ENCODE results near the gene GRIN3A. TPM values are rescaled to one million over a fixed set of nuclear protein-coding genes. Genes with fewer than 3 reads are reported as not detected.

The GRIN3A gene
- total and polyA plus RNA-seq, 2 of the 4 experiments (the other 2 are of a cell fraction) = not detected

- BruUV-seq (replicated peaks) = no TSS peak
- intact Hi-C loops (cut with micrococcal nuclease) (no loop called here), in situ Hi-C loops (cut with MboI; ENCODE audit: low sequenced_read_pairs) (no loop called here)
Measured at GRCh38 chr9:101631892-101632291, 106.6 kb downstream of the GRIN3A start.

More at GRCh38 chr9:101631892-101632291, 106.6 kb downstream of the GRIN3A start:
- no peak overlapping the region for H2BK120ac ChIP-seq (ENCODE audit: low read depth, low read length)
- no peak overlapping the region for H3K4ac ChIP-seq (ENCODE audit: low read depth, low read length)
- no peak overlapping the region for H2AK9ac ChIP-seq (replicated peaks; ENCODE audit: low read depth, low read length, poor library complexity)
- H3K27ac ChIP-seq (ENCODE audit: insufficient read depth, low read length) = no peak overlapping the region
- no peak overlapping the region for H2BK20ac ChIP-seq (ENCODE audit: low read depth, low read length)
- H3K9me1 ChIP-seq (ENCODE audit: insufficient read depth, low read length) = no peaks in the 10 kb centered on the region
- DNase-seq (no peak), ATAC-seq (ENCODE audit: low read depth) (no peak)
- H3K9ac ChIP-seq (ENCODE audit: low read depth, low read length) = no peak overlapping the region
- H3K4me2 ChIP-seq (ENCODE audit: low read depth, low read length) = no peak overlapping the region
- H2AK5ac ChIP-seq (ENCODE audit: low read depth, low read length) = no peak overlapping the region
- no peaks in the 10 kb centered on the region for H3K36me3 ChIP-seq (ENCODE audit: control insufficient read depth, insufficient read depth, low read length)
- TF ChIP-seq, protein P1, sequence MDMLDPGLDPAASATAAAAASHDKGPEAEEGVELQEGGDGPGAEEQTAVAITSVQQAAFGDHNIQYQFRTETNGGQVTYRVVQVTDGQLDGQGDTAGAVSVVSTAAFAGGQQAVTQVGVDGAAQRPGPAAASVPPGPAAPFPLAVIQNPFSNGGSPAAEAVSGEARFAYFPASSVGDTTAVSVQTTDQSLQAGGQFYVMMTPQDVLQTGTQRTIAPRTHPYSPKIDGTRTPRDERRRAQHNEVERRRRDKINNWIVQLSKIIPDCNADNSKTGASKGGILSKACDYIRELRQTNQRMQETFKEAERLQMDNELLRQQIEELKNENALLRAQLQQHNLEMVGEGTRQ (IDR thresholded peaks at IDR 0.05; ENCODE audit: low read depth, low read length) = no peak
- no peak for TF ChIP-seq POLR2A (IDR thresholded peaks at IDR 0.05; ENCODE audit: low read depth, low read length)
- TF ChIP-seq BHLHE40 (IDR thresholded peaks at IDR 0.05; ENCODE audit: low read depth, low read length) = no peak
- TF ChIP-seq RAD21 (IDR thresholded peaks at IDR 0.05; ENCODE audit: low read length) = no peak
- TF ChIP-seq SMC3 (IDR thresholded peaks at IDR 0.05; ENCODE audit: low read depth, low read length) = no peak
- TF ChIP-seq CHD1 (IDR thresholded peaks at IDR 0.05; ENCODE audit: low read depth, low read length) = no peak
- no peak for TF ChIP-seq RFX5 (IDR thresholded peaks at IDR 0.05; ENCODE audit: low read depth, low read length)
- TF ChIP-seq RCOR1 (IDR thresholded peaks at IDR 0.05; ENCODE audit: insufficient replicate concordance, low read length) = no peak
- TF ChIP-seq CEBPB (IDR thresholded peaks at IDR 0.05; ENCODE audit: low read depth, low read length) = no peak
- TF ChIP-seq, protein P2, sequence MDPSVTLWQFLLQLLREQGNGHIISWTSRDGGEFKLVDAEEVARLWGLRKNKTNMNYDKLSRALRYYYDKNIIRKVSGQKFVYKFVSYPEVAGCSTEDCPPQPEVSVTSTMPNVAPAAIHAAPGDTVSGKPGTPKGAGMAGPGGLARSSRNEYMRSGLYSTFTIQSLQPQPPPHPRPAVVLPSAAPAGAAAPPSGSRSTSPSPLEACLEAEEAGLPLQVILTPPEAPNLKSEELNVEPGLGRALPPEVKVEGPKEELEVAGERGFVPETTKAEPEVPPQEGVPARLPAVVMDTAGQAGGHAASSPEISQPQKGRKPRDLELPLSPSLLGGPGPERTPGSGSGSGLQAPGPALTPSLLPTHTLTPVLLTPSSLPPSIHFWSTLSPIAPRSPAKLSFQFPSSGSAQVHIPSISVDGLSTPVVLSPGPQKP (IDR thresholded peaks at IDR 0.05; ENCODE audit: borderline replicate concordance, low read depth, low read length) = no peak
- no peak for TF ChIP-seq MXI1 (IDR thresholded peaks at IDR 0.05; ENCODE audit: borderline replicate concordance, low read depth, low read length)
- TF ChIP-seq NFE2L2 (IDR thresholded peaks at IDR 0.05; ENCODE audit: low read depth, low read length) = no peak
- H2BK15ac ChIP-seq (ENCODE audit: low read depth, low read length) = no peak overlapping the region
- H2AFZ ChIP-seq (replicated peaks; ENCODE audit: low read length, poor library complexity) = no peak overlapping the region
- no peak overlapping the region for H3K23ac ChIP-seq (ENCODE audit: low read depth, low read length)
- CTCF ChIA-PET = no interaction called here
- no peaks in the 10 kb centered on the region for H3K4me1 ChIP-seq (ENCODE audit: control insufficient read depth, insufficient read depth, low read length)
- H3K27me3 ChIP-seq (ENCODE audit: control insufficient read depth, insufficient read depth, low read length) = no peaks in the 10 kb centered on the region
- no peak overlapping the region for H4K91ac ChIP-seq (ENCODE audit: insufficient read depth, low read depth, low read length)
- H3K18ac ChIP-seq (ENCODE audit: low read depth, low read length) = no peak overlapping the region
- no peaks in the 10 kb centered on the region for H4K20me1 ChIP-seq (ENCODE audit: insufficient read depth, low read length)
- no peak overlapping the region for H4K5ac ChIP-seq (ENCODE audit: low read depth, low read length)
- no peaks in the 10 kb centered on the region for H3K79me1 ChIP-seq (ENCODE audit: low read depth in 1 of 2, low read length in 2 of 2)
- no peak overlapping the region for H3K56ac ChIP-seq (ENCODE audit: extremely low read depth, insufficient read depth, low read length)
- H4K8ac ChIP-seq (ENCODE audit: low read depth in 2 of 2, low read length in 2 of 2) = no peak overlapping the region
- no peak overlapping the region for H2BK5ac ChIP-seq (ENCODE audit: low read depth, low read length, poor library complexity, severe bottlenecking)
- WGBS, 2 experiments (ENCODE audit: extremely low coverage in 2 of 2, insufficient read length in 1 of 2) = 0% methylated on average over 1 of the region's 2 CpGs; no CpG with 5 or more reads in 1 of the 2 experiments
- POLR2A ChIA-PET (ENCODE audit: unreplicated experiment) = no interaction called here
- dilution Hi-C loops (cut with HindIII; ENCODE audit: low sequenced_read_pairs, unreplicated experiment) = no loop called here
- H3K14ac ChIP-seq (replicated peaks; ENCODE audit: low read depth, low read length) = no peak overlapping the region
- H3K9me3 ChIP-seq (ENCODE audit: control insufficient read depth, insufficient read depth, low read length) = no peaks in the 10 kb centered on the region
- H3K4me3 ChIP-seq (ENCODE audit: insufficient read depth, low read depth, low read length) = no peak overlapping the region
